C1 segment of cervical spinal cord (tissue), 14 donors: ENCODE results near the gene KCTD14.
"Not testable (repeated sequence)": the region's sequence is repeated elsewhere in the genome, so short reads cannot be mapped to it uniquely, and the experiment has no call there.

Experiments used
- DNase-seq, 14 donors: peaks; one replicate each; lab custom pipeline; 2025; lab: John Stamatoyannopoulos, UW

The KCTD14 gene

DNA sequence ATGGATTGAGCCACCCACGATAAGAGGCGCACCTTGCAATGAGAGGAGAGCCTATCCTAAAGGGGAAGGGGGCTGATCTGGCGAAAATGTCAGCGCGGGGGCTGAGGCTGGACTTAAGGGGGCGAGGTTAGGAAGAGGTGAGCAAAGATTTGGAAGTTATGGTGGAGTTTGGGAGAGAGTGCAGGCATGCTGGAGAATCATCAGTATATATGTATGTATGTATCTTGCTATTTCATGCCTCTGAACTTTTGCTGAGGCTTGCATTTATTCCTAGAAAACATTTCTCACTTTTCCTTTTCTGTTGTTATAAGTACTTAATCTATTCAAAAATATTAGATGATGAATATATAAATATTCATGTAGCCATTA is 23.4 kb upstream of the KCTD14 start:
- DNase-seq, result no peak

DNA sequence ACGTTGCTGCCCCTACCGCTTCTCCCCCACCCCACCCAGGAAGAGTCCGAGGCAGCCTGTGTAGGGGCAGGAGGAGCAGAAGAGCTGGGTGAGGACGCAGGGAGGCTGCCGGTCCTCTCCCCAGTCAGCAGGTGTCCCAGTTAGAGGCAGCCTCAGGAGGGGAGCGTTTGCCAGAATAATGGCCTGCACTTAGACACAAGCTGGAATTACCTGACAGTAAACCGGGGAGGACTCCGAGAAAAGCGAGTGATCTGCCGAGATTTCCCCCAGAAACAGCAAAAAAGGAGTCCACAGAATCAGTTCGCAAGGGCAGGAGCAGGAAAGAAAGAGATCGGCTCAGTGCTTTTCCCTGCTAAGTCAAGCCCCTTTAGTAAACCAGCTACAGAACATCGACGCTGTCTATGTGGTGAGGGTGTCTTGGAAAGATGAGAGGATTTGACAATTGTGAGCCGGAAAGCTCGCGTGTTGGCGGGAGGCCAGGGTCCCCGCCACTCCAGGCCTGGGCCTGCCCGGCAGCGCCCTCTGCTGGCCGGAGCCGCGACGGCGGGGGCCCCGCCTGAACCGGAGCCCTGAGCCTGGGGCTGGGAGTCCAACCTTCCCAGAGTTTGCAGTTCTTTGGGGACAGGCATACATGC is 22.9 kb upstream of the KCTD14 start:
- DNase-seq, result peak; percentile 17 to 92 (median 76)

DNA sequence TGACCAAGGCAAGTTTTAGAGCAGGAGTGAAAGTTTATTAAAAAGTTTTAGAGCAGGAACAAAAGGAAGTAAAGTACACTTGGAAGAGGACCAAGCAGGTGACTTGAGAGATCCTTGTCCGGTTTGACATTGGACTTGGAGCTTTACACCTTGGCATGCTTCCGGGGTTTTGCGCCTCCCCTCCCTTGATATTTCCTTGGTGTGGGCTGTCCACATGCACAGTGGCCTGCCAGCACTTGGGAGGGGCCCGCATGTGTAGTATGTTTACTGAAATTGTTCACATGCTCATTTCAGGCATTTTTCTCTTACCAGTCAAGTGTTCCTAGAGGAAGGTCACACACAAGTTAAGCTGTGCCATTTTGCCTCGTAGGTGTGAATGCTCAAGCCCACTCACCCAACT is 21.6 kb upstream of the KCTD14 start:
- DNase-seq, result no peak

DNA sequence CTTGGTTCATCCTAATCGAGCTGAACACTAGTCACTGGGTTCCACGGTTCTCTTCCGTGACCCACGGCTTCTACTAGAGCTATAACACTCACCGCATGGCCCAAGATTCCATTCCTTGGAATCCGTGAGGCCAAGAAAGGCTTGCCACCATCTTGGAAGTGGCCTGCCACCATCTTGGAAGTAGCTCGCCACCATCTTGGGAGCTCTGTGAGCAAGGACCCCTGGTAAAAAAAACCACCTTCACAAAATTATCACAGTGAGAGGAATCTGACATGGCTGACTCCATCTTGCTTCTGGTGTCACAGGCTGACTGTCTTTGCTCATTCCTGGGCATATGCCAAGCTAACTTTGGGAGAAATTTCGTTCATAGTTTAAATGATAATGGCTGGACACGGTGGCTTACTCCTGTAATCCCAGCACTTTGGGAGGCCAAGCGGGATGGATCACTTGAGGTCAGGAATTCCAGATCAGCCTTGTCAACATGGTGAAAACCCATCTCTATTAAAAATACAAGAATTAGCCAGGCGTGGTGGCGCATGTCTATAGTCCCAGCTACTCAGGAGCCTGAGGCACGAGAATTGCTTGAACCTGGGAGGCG is 18.9 kb upstream of the KCTD14 start:
- no peak for DNase-seq

DNA sequence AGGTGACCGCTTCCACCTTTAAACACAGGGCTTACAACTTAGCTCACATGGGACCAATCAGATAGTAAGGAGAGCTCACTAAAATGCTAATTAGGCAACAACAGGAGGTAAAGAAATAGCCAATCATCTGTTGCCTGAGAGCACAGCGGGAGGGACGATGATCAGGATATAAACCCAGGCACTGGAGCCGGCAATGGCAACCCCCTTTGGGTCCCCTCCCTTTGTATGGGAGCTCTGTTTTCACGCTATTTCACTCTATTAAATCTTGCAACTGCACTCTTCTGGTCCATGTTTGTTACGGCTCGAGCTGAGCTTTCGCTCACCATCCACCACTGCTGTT is 18.3 kb upstream of the KCTD14 start:
- not testable (repeated sequence) for DNase-seq

DNA sequence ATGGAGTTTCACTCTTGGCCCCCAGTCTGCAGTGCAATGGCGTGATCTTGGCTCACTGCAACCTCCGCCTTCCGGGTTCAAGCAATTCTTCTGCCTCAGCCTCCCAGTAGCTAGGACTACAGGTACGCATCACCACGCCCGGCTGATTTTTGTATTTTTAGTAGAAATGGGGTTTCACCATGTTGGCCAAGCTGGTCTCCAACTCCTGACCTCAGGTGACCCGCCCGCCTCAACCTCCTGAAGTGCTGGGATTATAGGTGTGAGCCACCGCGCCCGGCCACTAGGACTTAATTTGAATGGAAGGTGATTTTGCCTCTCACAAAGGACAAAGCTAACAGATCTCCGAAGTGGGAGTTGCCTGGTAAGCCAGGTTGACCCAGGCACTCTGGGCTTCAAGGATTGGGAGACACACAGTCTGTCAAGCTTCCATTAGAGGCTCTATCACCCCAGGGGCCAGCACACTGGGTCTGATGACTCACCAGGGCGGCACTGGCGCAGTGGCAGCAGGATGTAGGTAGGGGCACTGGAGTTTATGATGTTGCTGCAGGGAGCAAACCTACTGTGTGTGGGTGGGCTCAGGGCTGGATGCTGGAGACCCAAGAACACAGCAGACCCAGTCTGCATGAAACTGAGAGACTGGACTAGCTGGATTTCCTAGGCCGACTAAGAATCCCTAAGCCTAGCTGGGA is 17.8 kb upstream of the KCTD14 start:
- DNase-seq, result no peak

DNA sequence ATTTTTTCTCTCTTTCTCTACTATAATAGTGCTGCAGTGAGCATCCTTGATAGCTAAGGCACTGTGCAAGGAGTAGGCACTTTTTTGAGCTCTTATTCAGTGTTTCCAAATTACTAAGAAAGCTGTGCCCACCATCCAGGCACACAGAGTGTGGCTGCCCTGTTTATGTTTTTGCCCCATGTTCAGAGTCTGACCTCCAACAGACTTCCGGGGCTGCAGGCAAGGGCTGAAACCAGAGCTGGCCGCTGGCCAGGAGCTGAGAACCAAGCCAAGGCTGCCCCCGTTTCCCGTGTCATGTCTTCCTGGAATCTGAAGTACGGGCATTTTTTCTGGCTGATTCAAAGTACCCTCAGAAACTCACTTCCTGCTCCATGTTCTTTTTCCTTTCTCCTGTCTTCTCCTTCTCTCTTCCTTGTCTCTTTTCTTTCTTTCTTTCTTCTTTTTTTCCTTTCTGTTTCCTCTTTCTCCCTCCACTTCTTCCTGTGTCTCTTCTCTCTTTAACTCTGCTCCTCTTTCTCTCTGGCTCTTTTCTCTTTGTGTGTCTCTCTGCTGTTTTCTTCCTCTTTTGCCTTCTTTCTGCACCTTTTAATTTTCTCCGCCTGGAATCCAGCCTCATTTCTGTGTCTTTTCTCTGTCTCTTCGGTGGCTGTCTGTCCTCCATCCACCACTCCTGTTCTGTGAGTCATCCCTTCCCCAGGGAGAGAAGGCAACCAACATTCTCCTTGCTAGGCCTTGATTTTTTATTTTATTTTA is 17.0 kb upstream of the KCTD14 start:
- DNase-seq, result peak in 9 of 14 donors; percentile 15 to 72 (median 27)

DNA sequence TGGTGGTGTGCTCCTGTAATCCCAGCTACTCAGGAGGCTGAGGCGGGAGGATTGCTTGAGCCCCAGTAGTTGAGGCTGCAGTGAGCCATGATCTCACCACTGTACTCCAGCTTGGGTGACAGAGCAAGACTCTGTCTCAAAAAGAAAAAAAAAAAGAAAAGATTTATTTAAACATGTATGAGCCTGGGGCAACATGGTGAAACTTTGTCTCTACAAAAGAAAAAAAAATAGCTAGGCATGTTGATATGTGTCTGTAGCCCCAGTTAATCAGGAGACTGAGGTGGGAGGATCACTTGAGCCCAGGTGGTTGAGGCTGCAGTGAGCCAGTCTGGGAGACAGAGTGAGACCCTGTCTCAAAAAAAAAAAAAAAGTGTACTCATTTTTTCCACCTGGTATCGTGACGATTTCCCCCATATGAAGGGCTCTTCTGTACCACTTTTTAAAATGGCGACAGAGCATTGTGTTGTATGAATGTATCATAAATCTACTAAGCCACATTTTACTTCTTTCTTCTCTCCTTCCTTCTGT is 16.4 kb upstream of the KCTD14 start:
- no peak for DNase-seq

DNA sequence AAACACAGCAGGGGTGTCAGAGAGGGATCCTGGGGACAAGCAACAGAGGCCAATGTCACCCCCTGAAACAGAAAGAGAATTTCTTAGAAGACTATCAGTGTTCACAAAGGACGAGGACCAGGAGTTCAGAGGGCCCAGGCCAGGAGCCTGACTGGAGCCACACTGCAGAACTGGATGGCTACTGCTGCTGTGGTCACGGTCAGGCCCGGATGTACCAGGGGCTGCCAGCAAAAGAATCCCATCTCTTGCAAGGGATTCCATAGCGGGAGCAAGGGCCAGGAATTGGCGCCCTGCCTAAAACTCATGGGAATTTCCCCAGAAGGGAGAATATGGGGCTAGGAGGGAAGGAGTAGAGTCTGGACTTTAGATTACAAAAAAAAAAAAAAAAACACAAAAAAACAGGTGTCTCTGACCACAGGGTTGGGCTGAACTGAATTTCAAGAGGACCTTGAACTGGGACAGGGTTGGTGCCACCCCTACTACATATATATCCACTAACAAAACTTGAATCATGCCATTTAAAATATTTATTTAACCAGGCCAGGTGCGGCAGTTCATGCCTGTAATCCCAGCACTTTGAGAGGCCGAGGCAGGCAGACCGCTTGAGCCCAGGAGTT is 15.7 kb upstream of the KCTD14 start:
- no peak for DNase-seq

DNA sequence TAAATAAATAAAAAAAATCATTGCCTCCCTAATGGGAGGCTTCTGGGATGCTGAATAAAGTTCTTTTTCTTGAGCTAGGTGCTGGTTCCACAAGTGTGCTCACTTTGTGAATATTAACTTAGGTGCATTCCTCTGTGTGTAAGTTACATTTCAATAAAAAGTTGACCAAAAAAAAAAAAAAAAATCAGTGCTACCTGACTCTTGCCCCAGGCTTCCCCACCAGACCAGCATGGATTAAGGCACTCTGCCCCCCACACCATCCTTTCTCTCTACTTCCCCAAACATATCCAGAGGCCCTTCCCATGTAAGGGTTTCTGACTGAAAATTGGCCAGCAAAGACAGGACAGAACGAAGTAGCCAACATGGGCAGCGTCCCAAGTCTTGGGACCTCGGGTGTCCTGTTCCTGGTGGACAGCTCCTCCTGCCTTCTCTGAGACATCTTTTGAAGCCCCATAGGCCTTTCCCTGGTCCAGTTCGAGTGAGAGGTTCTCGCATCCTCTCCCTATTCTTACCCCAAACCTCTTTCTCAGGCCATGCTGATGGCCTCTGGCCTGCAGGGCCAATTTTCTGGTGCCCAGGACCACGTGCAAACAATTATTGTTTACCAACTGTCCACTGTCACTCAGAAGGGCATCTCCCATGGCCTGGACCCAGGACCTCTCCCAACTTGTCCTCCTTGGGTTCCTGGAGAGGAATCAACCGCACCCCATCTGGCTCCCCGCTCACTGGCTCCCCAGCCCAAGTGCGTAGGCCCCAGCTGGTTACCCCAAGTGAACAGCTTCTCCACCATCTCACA is 14.9 kb upstream of the KCTD14 start:
- no peak for DNase-seq

DNA sequence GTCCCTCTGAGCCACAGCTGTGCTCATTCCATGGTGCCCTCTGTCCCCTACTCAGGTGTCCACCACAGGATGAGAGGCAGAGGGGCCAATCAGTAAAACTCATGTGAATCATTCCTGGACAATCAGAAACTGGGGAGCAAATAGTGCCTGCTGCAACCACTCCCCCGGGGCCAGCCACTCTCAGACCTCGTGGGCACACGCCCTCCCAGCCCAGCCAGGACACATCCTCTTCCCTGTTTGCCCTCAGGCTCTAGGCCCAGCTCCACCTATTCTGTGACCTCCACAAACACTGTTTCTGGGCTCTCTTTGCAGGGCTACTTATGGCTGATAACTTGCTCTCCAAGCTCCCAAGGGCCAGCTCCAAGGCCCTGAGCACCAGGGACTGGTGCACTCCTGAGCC is 14.0 kb upstream of the KCTD14 start:
- no peak for DNase-seq

DNA sequence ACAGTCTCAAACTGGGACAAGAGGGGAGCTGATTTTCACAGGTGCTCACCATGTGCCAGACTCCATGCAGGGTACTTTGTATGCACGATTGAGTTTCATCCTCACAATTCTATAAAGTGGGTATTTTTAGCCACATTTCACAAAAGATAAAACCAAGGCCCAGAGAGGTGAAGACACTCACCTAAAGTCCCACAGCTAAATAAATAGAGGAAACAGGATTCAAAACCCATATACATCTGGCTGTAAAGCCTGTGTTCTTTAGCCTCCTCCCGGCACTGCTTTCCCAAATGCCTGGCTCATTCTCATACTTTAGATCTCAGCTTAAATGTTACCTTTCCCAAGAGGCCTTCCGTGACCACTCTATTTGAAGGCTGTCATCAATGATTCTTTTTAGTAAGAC is 13.2 kb upstream of the KCTD14 start:
- no peak for DNase-seq

DNA sequence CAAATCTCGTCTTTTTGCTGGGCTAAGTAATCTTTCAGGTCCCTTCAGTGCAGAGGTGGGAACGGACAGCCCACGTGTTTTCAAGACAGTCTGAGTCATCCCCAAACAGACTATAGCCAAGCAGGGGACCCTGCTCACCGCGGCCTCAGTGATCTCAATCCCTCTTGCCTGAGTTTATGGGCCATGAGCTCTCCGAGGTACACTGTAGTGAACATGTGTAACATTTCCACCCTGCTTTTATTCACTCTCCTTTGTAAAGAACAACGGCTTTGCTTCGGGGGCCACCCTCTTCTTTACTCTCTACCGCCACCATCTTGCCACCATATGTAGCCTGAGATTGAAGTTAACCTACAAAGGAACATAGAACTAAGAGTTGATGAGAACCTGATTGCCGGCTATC is 11.5 kb upstream of the KCTD14 start:
- DNase-seq, result no peak

DNA sequence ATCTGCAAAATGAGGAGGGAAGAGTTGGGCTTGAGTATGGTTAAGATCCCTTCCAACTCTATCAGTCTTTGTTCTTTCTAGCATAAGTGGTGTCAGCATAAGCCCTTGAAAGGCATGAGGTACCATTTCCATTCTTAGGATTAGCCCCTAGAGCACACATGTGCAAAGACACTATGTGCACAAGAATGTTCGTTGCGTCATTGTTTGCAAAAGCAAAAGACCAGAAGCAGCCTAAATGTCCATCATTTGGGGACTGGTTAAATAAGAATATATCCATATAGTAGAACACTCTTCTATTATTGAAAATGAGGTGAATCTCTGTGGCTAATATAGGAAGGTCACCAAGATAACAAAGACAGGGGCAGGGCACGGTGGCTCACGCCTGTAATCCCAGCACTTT is 10.0 kb upstream of the KCTD14 start:
- DNase-seq, result no peak

DNA sequence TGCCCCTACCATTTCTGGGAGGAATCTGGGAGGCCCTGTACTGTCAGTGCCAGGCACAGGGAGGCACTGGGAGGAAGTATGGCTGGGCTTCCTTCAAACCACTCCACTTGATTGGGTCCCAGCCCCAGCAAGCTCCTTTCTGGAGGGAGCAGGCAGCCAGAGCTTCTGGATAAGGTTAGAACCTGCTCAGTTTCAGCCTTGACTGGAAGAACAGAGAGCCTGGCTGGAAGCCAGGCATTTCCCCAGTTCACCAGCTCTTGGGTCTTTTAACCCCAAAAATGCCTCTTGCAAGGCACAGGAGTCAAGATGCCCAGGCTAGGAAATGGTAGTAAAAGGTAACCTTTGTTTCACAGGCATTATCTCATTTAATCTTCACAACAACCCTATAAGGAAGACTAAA is 9.0 kb upstream of the KCTD14 start:
- no peak for DNase-seq

DNA sequence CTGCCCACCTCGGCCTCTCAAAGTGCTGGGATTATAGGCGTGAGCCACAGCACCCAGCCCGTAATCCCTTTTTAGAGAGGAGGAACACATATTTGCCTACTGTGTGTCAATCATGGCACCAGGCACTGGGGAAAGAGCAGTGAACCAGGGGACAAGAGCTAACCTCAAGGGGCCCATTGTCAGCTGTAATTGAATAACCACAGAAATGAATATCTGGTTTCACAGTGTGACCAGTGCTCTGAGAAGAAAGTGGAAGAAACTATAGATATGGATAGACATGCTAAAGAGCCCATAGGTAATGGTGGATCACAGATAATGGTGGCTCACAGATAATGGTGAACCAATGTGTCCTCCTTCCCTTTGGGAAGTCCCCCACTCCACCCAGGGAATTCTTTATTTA is 8.6 kb upstream of the KCTD14 start:
- DNase-seq, result no peak

DNA sequence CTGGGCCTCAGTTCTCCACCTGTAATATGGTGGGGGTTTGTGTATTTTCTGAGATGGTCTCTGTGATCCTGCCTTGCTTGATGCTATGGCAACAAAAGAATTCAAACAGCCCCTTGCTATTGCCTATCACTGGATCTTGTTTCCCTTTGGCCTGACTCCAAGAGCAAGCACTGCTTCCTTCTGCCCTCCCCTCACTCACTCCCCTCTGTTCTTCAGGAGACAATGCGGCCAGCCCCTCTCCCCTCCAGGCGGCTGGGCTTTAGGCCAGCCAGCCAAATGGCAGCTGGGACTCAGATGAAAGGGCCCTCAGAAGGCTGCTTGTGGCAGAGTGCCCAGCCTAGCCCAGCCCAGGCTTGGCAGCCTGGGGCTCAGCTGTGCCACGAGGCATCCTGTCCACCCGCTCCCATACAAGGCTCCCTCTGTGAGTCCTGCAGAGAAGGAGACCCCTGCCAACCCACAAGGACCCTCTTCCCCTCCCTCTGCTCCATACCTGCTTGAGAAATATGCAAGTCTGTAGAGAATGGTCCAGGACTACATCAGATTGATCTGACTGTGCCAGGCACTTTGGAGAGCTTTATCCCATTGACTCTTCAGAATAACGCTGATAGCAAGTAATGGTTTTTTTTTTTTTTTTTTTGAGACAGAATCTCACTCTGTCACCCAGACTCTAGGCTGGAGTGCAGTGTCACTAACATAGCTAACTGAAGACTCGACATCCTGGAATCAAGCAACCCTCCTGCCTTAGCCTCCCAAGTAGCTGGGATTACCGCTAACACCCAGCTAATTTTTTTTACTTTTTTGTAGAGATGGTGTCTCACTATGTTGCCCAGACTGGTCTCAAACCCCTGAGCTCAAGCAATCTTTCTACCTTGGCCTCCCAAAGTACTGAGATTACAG is 7.6 kb upstream of the KCTD14 start:
- peak; percentile 6 to 93 (median 86) for DNase-seq

DNA sequence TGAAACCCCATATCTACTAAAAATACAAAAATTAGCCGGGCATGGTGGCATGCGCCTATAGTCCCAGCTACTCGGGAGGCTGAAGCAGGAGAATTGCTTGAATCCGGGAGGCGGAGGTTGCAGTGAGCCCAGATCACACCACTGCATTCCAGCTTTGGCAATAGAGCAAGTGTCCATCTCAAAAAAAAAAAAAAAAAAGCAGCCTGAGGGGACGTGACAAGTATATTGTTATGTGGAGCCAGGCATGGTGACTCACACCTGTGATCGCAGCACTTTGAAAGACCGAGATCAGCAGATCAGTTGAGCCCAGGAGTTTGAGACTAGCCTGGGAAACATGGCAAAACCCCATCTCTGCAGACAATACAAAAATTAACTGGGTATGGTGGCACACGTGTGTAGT is 5.3 kb upstream of the KCTD14 start:
- not testable (repeated sequence) for DNase-seq

DNA sequence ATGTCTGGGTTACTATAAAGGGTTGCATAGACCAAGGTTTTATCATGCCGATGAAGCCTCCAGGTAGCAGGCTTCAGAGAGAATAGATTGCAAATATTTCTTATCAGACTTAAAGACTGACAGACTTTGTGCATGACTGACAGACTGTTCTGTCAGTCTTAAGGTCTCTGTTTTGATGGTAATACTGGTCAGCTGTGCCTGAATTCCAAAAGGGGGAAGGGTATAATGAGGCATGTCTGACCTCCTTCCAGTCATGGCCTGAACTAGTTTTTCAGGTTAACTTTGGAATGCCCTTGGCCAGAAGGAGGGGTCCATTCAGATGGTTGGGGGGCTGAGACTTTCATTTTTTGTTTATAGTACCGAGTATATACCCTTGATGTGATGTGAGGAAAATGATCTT is 4.7 kb upstream of the KCTD14 start:
- no peak for DNase-seq

DNA sequence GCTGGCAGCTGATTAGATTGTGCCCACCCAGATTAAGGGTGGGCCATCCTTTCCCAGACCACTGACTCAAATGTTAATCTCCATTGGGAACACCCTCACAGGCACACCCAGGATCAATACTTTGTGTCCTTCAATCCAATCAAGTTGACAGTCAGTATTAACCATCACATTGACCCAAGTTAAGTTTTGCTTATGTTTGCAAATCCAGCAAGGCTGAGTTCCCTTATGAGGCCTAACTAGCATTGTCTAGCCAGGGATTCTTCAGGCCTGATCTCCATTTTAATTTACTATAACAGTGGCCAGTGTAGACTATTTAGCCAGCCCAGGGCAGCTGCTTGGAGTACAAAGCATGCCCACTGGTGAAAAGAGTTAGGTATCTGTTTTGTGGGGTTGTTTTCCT is 2.3 kb upstream of the KCTD14 start:
- DNase-seq, result no peak
